GM18505 (cell line): ENCODE measurements around the gene ZXDC.

Source experiments
- ATAC-seq: cut with Tn5 transposase; IDR thresholded peaks from one replicate; pipeline ENCODE4 v1.9.1; 2021; ENCODE audit not compliant: unreplicated experiment
- POLR2A ChIP-seq: IDR thresholded peaks from 4 replicates; pipeline ENCODE4 v1.6.1; 2011; ENCODE audit warnings: borderline replicate concordance; ENCODE audit not compliant: insufficient read depth, insufficient read length; ENCODE audit errors: extremely low read depth

ZXDC gene

GRCh38 chr3:126406389-126407296 is 69.0 kb downstream of the ZXDC start:
- TF ChIP-seq POLR2A, result no peak
- no peak for ATAC-seq

DNA sequence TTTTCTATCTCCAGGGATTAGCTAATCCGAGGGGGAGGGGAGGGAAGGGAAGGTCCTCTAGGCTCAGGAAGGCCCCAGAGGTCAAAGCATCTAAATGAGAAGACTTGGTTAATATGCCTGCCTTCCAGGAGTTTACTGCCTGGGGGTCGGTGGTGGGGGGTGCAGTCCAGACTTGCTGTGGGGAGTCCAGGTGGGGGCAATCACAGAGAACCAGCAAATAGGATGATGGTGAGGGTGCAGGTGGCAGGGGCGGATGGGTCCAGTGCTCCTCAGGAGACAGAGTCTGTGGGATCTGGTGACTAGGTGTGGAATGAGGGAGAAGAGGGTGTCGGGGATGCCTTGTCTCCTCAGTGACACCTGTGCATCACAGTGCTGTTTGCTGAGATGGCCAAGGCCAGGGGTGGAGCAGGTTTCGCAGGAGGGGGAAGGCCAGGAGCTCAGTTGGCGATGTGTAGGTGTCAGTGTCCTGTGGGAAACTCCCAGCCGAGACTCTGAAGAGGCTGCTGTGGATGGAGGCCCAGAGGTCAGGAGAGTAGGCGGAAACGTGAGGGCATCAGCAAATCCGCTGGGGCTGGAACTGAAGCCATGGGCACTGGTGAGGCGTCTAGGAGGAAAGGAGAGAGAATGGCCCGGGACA is 72.9 kb downstream of the ZXDC start:
- no peak for ATAC-seq
- TF ChIP-seq POLR2A, result no peak

DNA sequence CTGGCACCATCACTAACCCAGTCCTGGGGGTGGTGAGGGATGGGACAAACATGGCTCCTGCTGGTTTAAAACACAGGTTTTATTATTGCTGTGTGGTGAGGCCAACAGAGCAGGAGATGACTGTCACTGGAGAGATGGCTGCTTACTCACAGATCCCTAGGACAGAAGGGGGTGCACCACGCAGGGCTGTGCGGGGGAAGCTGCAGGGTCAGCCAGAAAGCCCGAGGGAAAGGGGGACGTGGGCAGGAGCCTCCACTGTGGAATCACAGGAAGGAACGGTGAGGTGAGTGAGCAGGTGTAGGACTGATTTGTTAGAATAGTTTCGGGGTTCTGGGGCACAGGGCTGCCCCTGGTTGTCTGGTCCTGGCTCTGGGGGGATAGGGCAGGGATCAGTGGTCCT is 73.5 kb downstream of the ZXDC start:
- no peak for TF ChIP-seq POLR2A
- no peak for ATAC-seq

DNA sequence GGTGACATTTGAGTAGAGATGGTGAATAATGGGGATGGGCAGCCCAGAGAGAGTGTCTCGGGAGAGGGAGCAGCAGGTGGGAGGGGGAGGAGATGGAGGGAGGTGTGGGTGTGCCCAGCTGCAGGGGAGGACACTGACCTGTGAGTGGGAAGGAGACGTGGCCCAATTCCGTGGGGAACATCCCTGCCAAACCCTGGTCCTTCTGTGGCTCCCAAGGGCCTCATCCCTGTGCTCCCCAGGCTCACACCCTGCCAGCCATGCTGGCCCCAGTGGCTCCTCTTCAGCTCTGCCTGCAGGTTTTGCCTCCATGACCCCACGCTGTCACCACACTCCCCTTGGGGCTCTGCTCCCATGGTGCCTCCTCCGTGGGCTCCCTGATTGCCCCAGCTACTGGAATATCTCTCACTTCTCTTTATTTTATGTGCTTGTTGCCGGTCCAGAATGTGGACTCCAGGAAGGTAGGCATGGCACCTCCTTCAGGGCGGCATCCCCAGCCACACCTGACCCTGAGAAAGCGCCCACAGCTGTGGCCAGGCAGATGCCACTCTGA is 74.0 kb downstream of the ZXDC start:
- ATAC-seq, result no peak
- no peak for TF ChIP-seq POLR2A

DNA sequence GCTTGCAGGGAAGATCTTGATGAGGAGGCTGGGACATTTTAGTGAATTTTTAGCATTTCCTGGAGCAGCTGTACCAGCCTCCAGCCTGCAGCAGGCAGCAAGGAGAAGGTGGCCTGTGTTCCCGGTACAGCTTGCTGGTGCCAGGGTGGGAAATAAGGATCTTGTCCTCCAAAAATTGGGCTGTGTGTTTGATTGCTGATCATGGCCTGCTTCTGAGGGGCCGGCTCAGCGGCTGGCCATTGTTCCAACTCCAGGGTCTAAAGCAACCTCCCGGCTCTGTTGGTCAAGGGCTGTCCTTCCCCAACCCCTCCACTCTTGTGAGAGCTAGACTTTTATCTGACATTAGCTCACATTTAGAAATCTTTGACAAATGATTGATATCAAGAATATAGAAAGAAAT is 75.9 kb downstream of the ZXDC start:
- no peak for TF ChIP-seq POLR2A
- peak; percentile 19 for ATAC-seq

GRCh38 chr3:126399351-126399735 is 76.3 kb downstream of the ZXDC start:
- ATAC-seq, result peak; percentile 62
- TF ChIP-seq POLR2A, result no peak

DNA sequence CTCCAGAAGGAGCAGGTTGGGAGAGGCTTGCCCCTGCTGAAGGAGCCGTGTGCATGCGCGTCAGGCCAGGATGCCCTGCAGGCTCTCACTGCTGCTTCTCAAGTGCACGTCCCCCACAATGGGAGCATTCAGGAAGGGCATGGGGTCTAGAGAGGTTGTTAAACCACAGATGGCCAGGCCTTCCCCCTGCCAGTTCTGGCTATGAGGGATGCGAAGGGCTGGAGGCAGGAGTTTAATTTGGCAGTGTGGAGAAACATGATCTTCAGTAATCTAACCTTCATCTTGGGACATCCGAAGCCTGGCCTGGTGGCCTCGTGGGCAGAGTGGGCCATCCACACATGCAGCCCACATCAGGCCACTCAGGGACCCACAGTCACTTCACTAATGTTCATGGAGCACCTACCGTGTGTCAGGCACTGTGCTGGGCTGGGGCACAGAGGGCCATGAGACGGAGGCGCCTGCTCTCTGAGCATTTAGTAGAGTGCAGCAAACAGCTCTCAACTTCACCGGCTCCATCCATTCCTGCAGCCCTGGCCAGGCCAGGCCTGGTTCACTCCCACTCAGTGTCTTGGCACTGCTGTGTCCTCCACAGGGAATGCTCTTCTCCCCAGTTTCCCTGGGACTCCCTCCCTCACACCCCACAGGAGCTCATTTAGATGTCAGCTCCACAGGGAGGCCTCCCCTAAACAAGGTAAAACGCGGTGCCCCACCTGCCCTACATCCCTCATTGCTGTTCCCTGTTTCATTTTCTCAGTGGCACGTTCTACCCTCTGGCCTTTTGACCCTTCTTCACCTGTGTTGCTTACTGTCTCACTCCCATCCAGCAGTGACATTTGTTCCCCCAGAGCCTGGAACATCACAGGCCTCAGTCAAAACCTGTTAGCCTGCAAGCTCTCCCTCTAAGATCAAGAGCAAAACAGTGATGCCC is 77.0 kb downstream of the ZXDC start:
- TF ChIP-seq POLR2A, result no peak
- ATAC-seq, result no peak

- ATAC-seq, result no peak
- no peak for TF ChIP-seq POLR2A
These were observed 77.9 kb downstream of the ZXDC start for GRCh38 chr3:126397610-126398422.

DNA sequence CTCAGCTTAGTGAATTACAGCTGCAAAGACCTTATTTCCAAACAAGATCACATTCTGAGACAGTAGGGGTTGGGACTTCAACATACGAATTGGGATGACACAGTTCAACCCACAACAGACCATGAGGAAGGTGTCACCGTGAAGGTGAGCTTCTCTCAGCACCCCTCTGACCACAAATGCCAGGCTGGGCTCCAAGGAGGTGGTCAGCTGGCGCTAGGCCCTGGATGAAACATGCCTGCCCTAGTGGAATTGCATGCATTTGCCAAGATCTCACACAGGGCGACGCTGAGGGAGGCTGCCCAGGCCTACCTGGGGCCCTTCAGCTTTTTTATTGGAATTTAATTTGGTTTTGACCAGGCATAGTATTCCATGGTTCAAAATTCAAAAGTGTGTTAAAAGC is 79.2 kb downstream of the ZXDC start:
- ATAC-seq, result no peak
- TF ChIP-seq POLR2A, result no peak

GRCh38 chr3:126395846-126396513 is 79.7 kb downstream of the ZXDC start:
- no peak for ATAC-seq
- TF ChIP-seq POLR2A, result no peak

GRCh38 chr3:126394977-126395321 is 80.7 kb downstream of the ZXDC start:
- no peak for TF ChIP-seq POLR2A
- ATAC-seq, result no peak
